Activated T-cell treated with anti-CD3 and anti-CD28 coated beads, Interleukin-2, amount 50 U/mL, for 4 hours (primary cell): ENCODE data around the gene GON4L. TPM values are rescaled to one million over a fixed set of nuclear protein-coding genes. Genes with fewer than 3 reads are reported as not detected.

Experiments
- total RNA-seq, 3 donors: library from RNA; stranded (reverse); gene quantifications; one replicate each; pipeline ENCODE4 v1.2.1, GENCODE V29; 2021

The GON4L gene
- total RNA-seq, 3 donors from 2014 or later, result 42.6 to 48.4 (median 47.8) TPM

Other genes starting within 250 kb of the GON4L start
- gene MSTO1, start 247.0 kb downstream of the GON4L start, total RNA-seq, result 100 to 1,000 TPM; 133 to 139 (median 135) TPM
- gene YY1AP1, start 168.4 kb downstream of the GON4L start, total RNA-seq, result 10 to 100 TPM; 44.9 to 52.7 (median 50.1) TPM
- gene DAP3, start 168.1 kb downstream of the GON4L start, total RNA-seq, result 100 to 1,000 TPM; 194 to 197 (median 196) TPM
- gene SYT11, start 2.4 kb upstream of the GON4L start, total RNA-seq, result 1 to 10 TPM; 4.6 to 8.0 (median 5.4) TPM
- gene RIT1, start 54.1 kb upstream of the GON4L start, total RNA-seq, result 10 to 100 TPM; 15.6 to 25.0 (median 17.9) TPM
- gene KHDC4, start 77.2 kb upstream of the GON4L start, total RNA-seq, result 10 to 100 TPM; 32.2 to 38.3 (median 37.9) TPM
- gene RXFP4, start 84.4 kb upstream of the GON4L start, total RNA-seq, result not detected
- gene ARHGEF2, start 121.3 kb upstream of the GON4L start, total RNA-seq, result 100 to 1,000 TPM; 144 to 174 (median 149) TPM
- 100 to 1,000 TPM; 167 to 183 (median 173) TPM for gene SSR2, start 163.7 kb upstream of the GON4L start, total RNA-seq
- 10 to 100 TPM; 52.9 to 57.3 (median 53.7) TPM for gene UBQLN4, start 196.6 kb upstream of the GON4L start, total RNA-seq
- 10 to 100 TPM; 56.6 to 62.3 (median 59.2) TPM for gene LAMTOR2, start 197.6 kb upstream of the GON4L start, total RNA-seq
- gene RAB25, start 203.9 kb upstream of the GON4L start, total RNA-seq, result under 1 TPM; 0.61 to 0.79 (median 0.63) TPM
- under 1 TPM; 0.50 to 0.66 (median 0.57) TPM for gene MEX3A, start 225.3 kb upstream of the GON4L start, total RNA-seq